Ovary (tissue), 9 donors: ENCODE data around the gene ACSF2. TPM values are rescaled to one million over a fixed set of nuclear protein-coding genes. Genes with fewer than 3 reads are reported as not detected.

Source experiments
- DNase-seq, 5 donors: peaks; one replicate each; pipeline ENCODE4 v3.0.0-alpha.2; 2019 to 2020
- H3K27ac ChIP-seq, 2 donors: fragments of 200-600 bp; one replicate each; pipeline versions ENCODE4 v1.5.1 to v1.8.0; 2019 to 2022
- H3K27me3 ChIP-seq: fragments of 200-600 bp; one replicate; pipeline ENCODE4 v1.8.0; 2022
- H3K36me3 ChIP-seq: fragments of 200-600 bp; sonication (generic); one replicate; pipeline ENCODE4 v1.5.1; 2019
- H3K4me1 ChIP-seq: one replicate; pipeline ENCODE4 v1.8.1; 2013; ENCODE audit warnings: mild to moderate bottlenecking, moderate library complexity; ENCODE audit not compliant: insufficient read depth
- H3K4me3 ChIP-seq: fragments of 200-600 bp; sonication (generic); one replicate; pipeline ENCODE4 v1.5.1; 2017
- H3K9me3 ChIP-seq, 2 donors: fragments of 200-600 bp in 1 of 2; sonication (generic) in 1 of 2; one replicate each; pipeline versions ENCODE4 v1.5.1 to v1.8.1; 2013 to 2019; ENCODE audit warnings: mild to moderate bottlenecking in 1 of 2, moderate library complexity in 1 of 2
- CTCF ChIP-seq, 3 donors: fragments of 450-650 bp in 2 of 3; fragments of 200-600 bp in 1 of 3; IDR thresholded peaks; one replicate each; pipeline versions ENCODE4 v1.5.1 to v1.8.0; 2016 to 2022; ENCODE audit warnings: antibody characterized with exemption in 3 of 3, mild to moderate bottlenecking in 1 of 3
- EP300 ChIP-seq: sonication (generic); formaldehyde crosslinking; IDR thresholded peaks from one replicate; pipeline ENCODE4 v1.6.1; 2017; ENCODE audit warnings: antibody characterized with exemption
- POLR2A ChIP-seq: fragments of 450-650 bp; IDR thresholded peaks from one replicate; pipeline ENCODE4 v1.6.1; 2017; ENCODE audit warnings: antibody characterized with exemption, mild to moderate bottlenecking, moderate library complexity
- WGBS, 3 donors: extraction: QIAGEN DNeasy Blood & Tissue Kit in 1 of 3; methylation state at CpG; one replicate each; pipeline versions ENCODE4 v1.1.5 to v1.1.7; 2013 to 2017; 5-methylcytosine and 5-hydroxymethylcytosine counted together
- intact Hi-C, 4 donors: fragments of 100-400 bp; cut with DNase I; formaldehyde crosslinking; loops; one replicate each; pipeline versions ENCODE4 v1.11.0 to v1.15.1; 2022 to 2023
- polyA plus RNA-seq, 2 donors: library from polyadenylated mRNA; stranded (reverse); fragments of 200-250 nt in 1 of 2; fragments of 350-450 nt in 1 of 2; fragmentation: Illumina TruSeq in 1 of 2; extraction: RNeasy Lipid Tissue Mini Kit (QIAGEN cat#74804) in 1 of 2; gene quantifications; one replicate each; pipeline ENCODE4 v1.2.3, GENCODE V29; 2013 to 2014
- small RNA-seq: library from RNA; depleted of rRNA; stranded (forward); fragments of <200 nt; gene quantifications from one replicate; pipeline ENCODE3, GENCODE V24; 2016
- total RNA-seq, 7 donors: library from RNA; depleted of rRNA in 2 of 7; stranded (reverse); fragments of >200 nt in 2 of 7; fragmentation: NEBNext Ultra II Directional in 3 of 7; extraction: Animal tissue kit (Norgen Biotek cat#: 25700) in 3 of 7; gene quantifications; one replicate each; pipeline versions ENCODE4 v1.1.0 to v1.2.4, GENCODE V29; 2016 to 2023
- donor health status: DM: no; HTN: no; CAD: no; lungs with moderate emphysema.
- donor health status: DM: no; HTN: no; CAD: no.
- donor health status: Bipolar disorder and iron deficiency.
- donor health status: DM: yes; HTN: yes; CAD: no.
- donor health status: DM: no; HTN: no; CAD: no.
- donor health status: DM: yes; HTN: yes; CAD: no.

Gene ACSF2
- total and polyA plus RNA-seq, 9 donors: 26.7 to 86.0 (median 49.5) TPM

DNA sequence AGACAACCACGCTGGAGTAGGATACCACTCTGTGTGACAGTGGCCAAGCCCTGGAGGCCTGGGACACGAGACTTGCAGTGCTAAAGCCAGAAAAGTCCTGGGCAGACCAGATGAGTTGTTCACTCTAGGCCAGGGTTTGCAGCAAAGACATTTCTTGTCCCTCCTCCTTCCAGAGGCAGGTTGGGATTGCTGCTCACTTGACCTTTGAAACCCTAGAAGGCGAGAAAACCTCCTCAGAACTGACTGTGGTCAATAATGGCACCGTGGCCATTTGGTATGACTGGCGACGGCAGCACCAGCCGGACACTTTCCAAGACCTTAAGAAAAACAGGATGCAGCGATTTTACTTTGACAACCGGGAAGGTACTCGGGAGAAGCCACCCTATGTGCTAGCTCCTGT lies 96.7 kb downstream of the ACSF2 start:
- H3K4me3 ChIP-seq: no peak overlapping the region
- no peaks in the 10 kb centered on the region for H3K9me3 ChIP-seq
- TF ChIP-seq EP300 (no peak), POLR2A (no peak), CTCF (IDR thresholded peaks at IDR 0.05) (no peak)
- intact Hi-C loops: no loop called here
- H3K4me1 ChIP-seq: peaks cover 14% of the 10 kb centered on the region
- no peak for DNase-seq
- WGBS, 3 donors: 95 to 98% (median 95%) methylated on average over 10 of the region's 10 CpGs
- H3K27me3 ChIP-seq: no peaks in the 10 kb centered on the region
- no peak overlapping the region for H3K27ac ChIP-seq
- H3K36me3 ChIP-seq: no peaks in the 10 kb centered on the region

DNA sequence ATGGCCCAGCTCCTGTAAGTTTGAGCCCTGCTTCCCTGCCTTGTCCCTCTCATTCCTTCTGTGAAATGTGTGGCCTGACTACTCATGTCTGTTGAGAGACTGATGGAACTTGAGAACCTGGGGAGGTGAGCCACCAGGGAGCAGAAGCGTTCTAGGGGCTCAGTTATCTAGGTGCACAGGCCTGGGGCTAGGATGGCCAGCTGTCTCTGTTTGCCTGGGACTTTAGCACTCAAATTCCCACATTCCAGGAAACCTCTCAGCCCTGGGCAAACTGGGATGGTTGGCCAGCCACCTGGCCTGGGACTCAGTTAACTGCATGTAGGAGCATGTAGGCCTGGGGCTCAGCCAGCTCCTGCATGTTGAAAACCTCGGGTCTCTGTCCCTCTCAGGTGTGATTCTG lies 97.2 kb downstream of the ACSF2 start:
- no peak for TF ChIP-seq EP300
- TF ChIP-seq POLR2A: no peak
- no peak for TF ChIP-seq CTCF (IDR thresholded peaks at IDR 0.05)
- no peaks in the 10 kb centered on the region for H3K27me3 ChIP-seq
- H3K9me3 ChIP-seq: no peaks in the 10 kb centered on the region
- H3K27ac ChIP-seq: no peak overlapping the region
- WGBS, 3 donors: 85 to 88% (median 87%) methylated on average over 2 of the region's 2 CpGs
- H3K4me1 ChIP-seq: peaks cover 12% of the 10 kb centered on the region
- intact Hi-C loops: no loop called here
- no peak overlapping the region for H3K4me3 ChIP-seq
- H3K36me3 ChIP-seq: no peaks in the 10 kb centered on the region
- DNase-seq: no peak

Small RNA genes lying within 50 kb of the gene (small RNA-seq; reads per million reads assigned to genes)
- not detected for gene RF00019

Other genes with a start within 250 kb of the ACSF2 start
- gene COL1A1, start 224.6 kb upstream of the ACSF2 start, total RNA-seq: 1,000 to 10,000 TPM in 1 of 7 donors, 100 to 1,000 TPM in 5, 10 to 100 TPM in 1; 71.2 to 1,087 (median 550) TPM
- gene COL1A1, start 224.6 kb upstream of the ACSF2 start, polyA plus RNA-seq: 100 to 1,000 TPM; 260 to 321 TPM
- 1 to 10 TPM in 6 of 7 donors, under 1 TPM in 1; 0.34 to 3.5 (median 1.6) TPM for gene TMEM92, start 151.8 kb upstream of the ACSF2 start, total RNA-seq
- gene TMEM92, start 151.8 kb upstream of the ACSF2 start, polyA plus RNA-seq: 1 to 10 TPM in 1 of 2 donors, under 1 TPM in 1; 0.32 to 2.5 TPM
- gene XYLT2, start 80.1 kb upstream of the ACSF2 start, total RNA-seq: 10 to 100 TPM; 17.9 to 34.1 (median 28.7) TPM
- 10 to 100 TPM in 1 of 2 donors, 1 to 10 TPM in 1; 5.2 to 17.2 TPM for gene XYLT2, start 80.1 kb upstream of the ACSF2 start, polyA plus RNA-seq
- 10 to 100 TPM; 38.7 to 60.2 (median 47.7) TPM for gene MRPL27, start 53.0 kb upstream of the ACSF2 start, total RNA-seq
- gene MRPL27, start 53.0 kb upstream of the ACSF2 start, polyA plus RNA-seq: 10 to 100 TPM; 53.6 to 74.8 TPM
- gene EME1, start 53.0 kb upstream of the ACSF2 start, total RNA-seq: 1 to 10 TPM in 2 of 7 donors, under 1 TPM in 5; 0.46 to 1.3 (median 0.88) TPM
- 1 to 10 TPM in 1 of 2 donors, under 1 TPM in 1; 0.63 to 1.4 TPM for gene EME1, start 53.0 kb upstream of the ACSF2 start, polyA plus RNA-seq
- 10 to 100 TPM; 18.4 to 64.5 (median 41.0) TPM for gene LRRC59, start 28.7 kb upstream of the ACSF2 start, total RNA-seq
- gene LRRC59, start 28.7 kb upstream of the ACSF2 start, polyA plus RNA-seq: 10 to 100 TPM; 22.5 to 71.4 TPM
- gene CHAD, start 42.7 kb downstream of the ACSF2 start, total RNA-seq: under 1 TPM in 6 of 7 donors, not detected in 1; 0.18 to 0.92 (median 0.46) TPM
- gene CHAD, start 42.7 kb downstream of the ACSF2 start, polyA plus RNA-seq: 1 to 10 TPM in 1 of 2 donors, under 1 TPM in 1; 0.29 to 2.5 TPM
- 10 to 100 TPM; 21.2 to 48.0 (median 40.5) TPM for gene RSAD1, start 52.6 kb downstream of the ACSF2 start, total RNA-seq
- 10 to 100 TPM; 24.2 to 26.2 TPM for gene RSAD1, start 52.6 kb downstream of the ACSF2 start, polyA plus RNA-seq
- 1 to 10 TPM; 2.5 to 8.1 (median 4.5) TPM for gene MYCBPAP, start 82.2 kb downstream of the ACSF2 start, total RNA-seq
- 1 to 10 TPM; 3.2 to 9.7 TPM for gene MYCBPAP, start 82.2 kb downstream of the ACSF2 start, polyA plus RNA-seq
- 10 to 100 TPM in 6 of 7 donors, 1 to 10 TPM in 1; 8.8 to 33.4 (median 22.4) TPM for gene EPN3, start 106.5 kb downstream of the ACSF2 start, total RNA-seq
- 1 to 10 TPM; 6.2 to 7.3 TPM for gene EPN3, start 106.5 kb downstream of the ACSF2 start, polyA plus RNA-seq
- 10 to 100 TPM; 53.7 to 81.2 (median 62.6) TPM for gene SPATA20, start 121.0 kb downstream of the ACSF2 start, total RNA-seq
- 10 to 100 TPM; 43.5 to 55.4 TPM for gene SPATA20, start 121.0 kb downstream of the ACSF2 start, polyA plus RNA-seq
- gene CACNA1G, start 134.5 kb downstream of the ACSF2 start, total RNA-seq: 10 to 100 TPM in 3 of 7 donors, 1 to 10 TPM in 4; 1.9 to 39.1 (median 6.5) TPM
- gene CACNA1G, start 134.5 kb downstream of the ACSF2 start, polyA plus RNA-seq: 1 to 10 TPM; 1.0 to 1.2 TPM
- gene ABCC3, start 208.7 kb downstream of the ACSF2 start, total RNA-seq: 10 to 100 TPM in 1 of 7 donors, 1 to 10 TPM in 6; 1.4 to 11.4 (median 5.2) TPM
- gene ABCC3, start 208.7 kb downstream of the ACSF2 start, polyA plus RNA-seq: 10 to 100 TPM in 1 of 2 donors, 1 to 10 TPM in 1; 2.5 to 14.2 TPM